Liver (tissue), 3 donors: ENCODE measurements around the gene HTRA1.

ENCODE experiments used
- CTCF ChIP-seq: fragments of 150-350 bp; IDR thresholded peaks from 2 replicates; pipeline ENCODE4 v1.5.1; 2017; ENCODE audit warnings: improper control_type of control experiment, low read depth, low read length; ENCODE audit not compliant: missing input control
- FOXA1 ChIP-seq: IDR thresholded peaks from 2 replicates; pipeline ENCODE4 v1.6.1; 2016; ENCODE audit warnings: antibody characterized with exemption
- TF ChIP-seq, protein P1 (sequence below): IDR thresholded peaks from 2 replicates; pipeline ENCODE4 v1.6.1; 2016; ENCODE audit warnings: antibody characterized with exemption
- donor health status: healthy.
- donor health status: healthy.

- TF ChIP-seq FOXA1: no peak
- TF ChIP-seq, protein P1, sequence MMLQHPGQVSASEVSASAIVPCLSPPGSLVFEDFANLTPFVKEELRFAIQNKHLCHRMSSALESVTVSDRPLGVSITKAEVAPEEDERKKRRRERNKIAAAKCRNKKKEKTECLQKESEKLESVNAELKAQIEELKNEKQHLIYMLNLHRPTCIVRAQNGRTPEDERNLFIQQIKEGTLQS: no peak
- no peak for TF ChIP-seq CTCF
Measured at GRCh38 chr10:122454071-122454470, 7.3 kb upstream of the HTRA1 start.
